ENCODE data around the gene SMIM35. TPM values are rescaled to one million over a fixed set of nuclear protein-coding genes. Genes with fewer than 3 reads are reported as not detected.

The SMIM35 gene
- total and polyA plus RNA-seq, 4 donors: 0.15 TPM; not detected in 3

- no peaks in the 10 kb centered on the region for H3K36me3 ChIP-seq (ENCODE audit: control insufficient read depth in 1 of 2, insufficient read depth in 2 of 2, low read length in 1 of 2)
- DNase-seq (no peak), ATAC-seq (ENCODE audit: low FRiP score) (no peak)
- H3K9me3 ChIP-seq (ENCODE audit: control insufficient read depth, low read length): no peaks in the 10 kb centered on the region
- no peak overlapping the region for H3K4me3 ChIP-seq (ENCODE audit: low read length in 2 of 2)
- no peak overlapping the region for H3K27ac ChIP-seq (ENCODE audit: low read depth in 1 of 2, low read length in 2 of 2)
- intact Hi-C loops (cut with DNase I): no loop called here
- 60 to 63% methylated on average over 11 of the region's 11 CpGs for WGBS, 2 donors
- no peaks in the 10 kb centered on the region for H3K27me3 ChIP-seq (ENCODE audit: control insufficient read depth in 1 of 2, insufficient read depth in 2 of 2, low read length in 1 of 2)
- no peaks in the 10 kb centered on the region for H3K4me1 ChIP-seq (ENCODE audit: control insufficient read depth in 1 of 2, insufficient read depth in 2 of 2, low read length in 2 of 2)
Measured at GRCh38 chr11:118112711-118113430, 26.1 kb upstream of the SMIM35 start.

DNA sequence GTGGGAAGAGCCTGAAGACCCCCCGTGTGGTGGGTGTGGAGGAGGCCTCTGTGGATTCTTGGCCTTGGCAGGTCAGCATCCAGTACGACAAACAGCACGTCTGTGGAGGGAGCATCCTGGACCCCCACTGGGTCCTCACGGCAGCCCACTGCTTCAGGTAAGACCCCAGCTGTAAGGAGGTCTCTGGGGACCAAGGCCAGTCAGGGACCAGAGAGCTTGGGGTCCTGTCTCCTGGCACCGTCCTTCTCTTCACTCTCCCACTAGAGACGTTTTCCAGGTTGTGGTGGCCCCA, 24.9 kb upstream of the SMIM35 start:
- H3K9me3 ChIP-seq (ENCODE audit: control insufficient read depth, low read length): no peaks in the 10 kb centered on the region
- intact Hi-C loops (cut with DNase I): no loop called here
- DNase-seq (no peak), ATAC-seq (ENCODE audit: low FRiP score) (no peak)
- WGBS, 2 donors: 70 to 84% methylated on average over 6 of the region's 6 CpGs
- H3K27ac ChIP-seq (ENCODE audit: low read depth in 1 of 2, low read length in 2 of 2): no peak overlapping the region
- no peaks in the 10 kb centered on the region for H3K36me3 ChIP-seq (ENCODE audit: control insufficient read depth in 1 of 2, insufficient read depth in 2 of 2, low read length in 1 of 2)
- no peak overlapping the region for H3K4me3 ChIP-seq (ENCODE audit: low read length in 2 of 2)
- no peaks in the 10 kb centered on the region for H3K4me1 ChIP-seq (ENCODE audit: control insufficient read depth in 1 of 2, insufficient read depth in 2 of 2, low read length in 2 of 2)
- no peaks in the 10 kb centered on the region for H3K27me3 ChIP-seq (ENCODE audit: control insufficient read depth in 1 of 2, insufficient read depth in 2 of 2, low read length in 1 of 2)

GRCh38 chr11:118111019-118111743, 24.4 kb upstream of the SMIM35 start:
- Histone ChIP-seq H3K4me3 (ENCODE audit: low read length in 2 of 2) (no peak overlapping the region), H3K9me3 (ENCODE audit: control insufficient read depth, low read length) (no peaks in the 10 kb centered on the region), H3K4me1 (ENCODE audit: control insufficient read depth in 1 of 2, insufficient read depth in 2 of 2, low read length in 2 of 2) (no peaks in the 10 kb centered on the region), H3K27ac (ENCODE audit: low read depth in 1 of 2, low read length in 2 of 2) (no peak overlapping the region), H3K27me3 (ENCODE audit: control insufficient read depth in 1 of 2, insufficient read depth in 2 of 2, low read length in 1 of 2) (no peaks in the 10 kb centered on the region), H3K36me3 (ENCODE audit: control insufficient read depth in 1 of 2, insufficient read depth in 2 of 2, low read length in 1 of 2) (no peaks in the 10 kb centered on the region)
- DNase-seq (no peak), ATAC-seq (ENCODE audit: low FRiP score) (no peak)
- WGBS, 2 donors: 65 to 68% methylated on average over 8 of the region's 8 CpGs
- intact Hi-C loops (cut with DNase I): no loop called here

DNA sequence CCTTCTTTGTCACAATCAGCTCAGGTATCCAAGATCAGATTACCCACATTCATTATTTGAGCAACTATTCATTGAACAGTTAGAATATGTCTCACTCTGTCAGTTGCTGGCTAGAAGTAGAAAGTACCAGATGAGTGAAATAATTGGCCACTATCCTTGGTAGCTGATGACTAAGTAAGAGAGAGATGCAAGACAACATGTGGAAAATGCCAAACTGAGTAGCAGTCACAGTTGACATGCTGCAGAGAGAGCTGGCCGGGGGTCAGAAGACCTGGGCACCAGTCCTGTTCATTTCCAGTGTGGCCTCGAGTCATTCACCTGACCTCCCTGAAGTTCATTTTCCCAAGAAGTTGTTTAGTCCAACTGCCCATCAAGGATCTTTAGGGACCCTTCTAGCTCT, 22.5 kb upstream of the SMIM35 start:
- ATAC-seq (ENCODE audit: low FRiP score) (no peak), DNase-seq (no peak)
- no peaks in the 10 kb centered on the region for H3K4me1 ChIP-seq (ENCODE audit: control insufficient read depth in 1 of 2, insufficient read depth in 2 of 2, low read length in 2 of 2)
- no peaks in the 10 kb centered on the region for H3K27me3 ChIP-seq (ENCODE audit: control insufficient read depth in 1 of 2, insufficient read depth in 2 of 2, low read length in 1 of 2)
- H3K4me3 ChIP-seq (ENCODE audit: low read length in 2 of 2): no peak overlapping the region
- 35 to 48% methylated on average over 2 of the region's 2 CpGs for WGBS, 2 donors
- intact Hi-C loops (cut with DNase I): no loop called here
- no peaks in the 10 kb centered on the region for H3K9me3 ChIP-seq (ENCODE audit: control insufficient read depth, low read length)
- no peak overlapping the region for H3K27ac ChIP-seq (ENCODE audit: low read depth in 1 of 2, low read length in 2 of 2)
- H3K36me3 ChIP-seq (ENCODE audit: control insufficient read depth in 1 of 2, insufficient read depth in 2 of 2, low read length in 1 of 2): no peaks in the 10 kb centered on the region

GRCh38 chr11:118108513-118108912, 21.8 kb upstream of the SMIM35 start:
- 63 to 69% methylated on average over 5 of the region's 5 CpGs for WGBS, 2 donors
- ATAC-seq (ENCODE audit: low FRiP score): no peak

DNA sequence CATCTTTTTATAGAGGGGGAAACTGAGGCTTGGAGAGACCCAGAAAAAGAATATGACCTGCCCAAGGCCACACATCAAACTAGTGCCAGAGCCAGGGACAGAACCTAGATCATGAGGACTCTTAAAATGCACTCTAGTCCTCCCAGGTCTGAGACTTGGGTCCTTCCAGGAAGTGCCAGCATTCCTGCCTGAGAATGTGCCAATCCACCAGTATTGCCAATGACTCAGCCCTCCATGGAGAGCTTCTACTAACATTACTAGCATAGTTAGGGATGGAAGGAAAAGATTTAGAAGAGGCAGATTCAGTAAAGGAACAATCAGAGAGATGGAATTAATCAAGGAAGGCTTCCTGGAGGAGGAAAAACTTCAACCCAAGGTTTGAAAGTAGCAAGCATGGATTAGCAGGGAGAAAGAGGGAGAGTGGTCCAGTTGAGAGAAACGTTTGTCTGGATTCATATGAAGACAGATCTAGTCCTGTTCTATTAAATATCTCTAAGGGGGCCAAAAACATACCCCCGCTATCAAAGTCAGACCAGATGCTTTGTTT, 20.1 kb upstream of the SMIM35 start:
- ATAC-seq (ENCODE audit: low FRiP score): no peak
- no peak overlapping the region for H3K4me3 ChIP-seq (ENCODE audit: low read length in 2 of 2)
- no peak overlapping the region for H3K27ac ChIP-seq (ENCODE audit: low read depth in 1 of 2, low read length in 2 of 2)
- intact Hi-C loops (cut with DNase I): no loop called here
- 83 to 85% methylated on average over 2 of the region's 2 CpGs for WGBS, 2 donors
- no peaks in the 10 kb centered on the region for H3K4me1 ChIP-seq (ENCODE audit: control insufficient read depth in 1 of 2, insufficient read depth in 2 of 2, low read length in 2 of 2)
- no peak for DNase-seq
- H3K36me3 ChIP-seq (ENCODE audit: control insufficient read depth in 1 of 2, insufficient read depth in 2 of 2, low read length in 1 of 2): no peaks in the 10 kb centered on the region
- no peaks in the 10 kb centered on the region for H3K27me3 ChIP-seq (ENCODE audit: control insufficient read depth in 1 of 2, insufficient read depth in 2 of 2, low read length in 1 of 2)
- H3K9me3 ChIP-seq (ENCODE audit: control insufficient read depth, low read length): no peaks in the 10 kb centered on the region

More at GRCh38 chr11:118108513-118108912, 21.8 kb upstream of the SMIM35 start:
- Histone ChIP-seq H3K4me3 (ENCODE audit: low read length in 2 of 2) (no peak overlapping the region), H3K9me3 (ENCODE audit: control insufficient read depth, low read length) (no peaks in the 10 kb centered on the region), H3K4me1 (ENCODE audit: control insufficient read depth in 1 of 2, insufficient read depth in 2 of 2, low read length in 2 of 2) (no peaks in the 10 kb centered on the region), H3K27me3 (ENCODE audit: control insufficient read depth in 1 of 2, insufficient read depth in 2 of 2, low read length in 1 of 2) (no peaks in the 10 kb centered on the region), H3K27ac (ENCODE audit: low read depth in 1 of 2, low read length in 2 of 2) (no peak overlapping the region), H3K36me3 (ENCODE audit: control insufficient read depth in 1 of 2, insufficient read depth in 2 of 2, low read length in 1 of 2) (no peaks in the 10 kb centered on the region)
- DNase-seq: no peak
- intact Hi-C loops (cut with DNase I): no loop called here

DNA sequence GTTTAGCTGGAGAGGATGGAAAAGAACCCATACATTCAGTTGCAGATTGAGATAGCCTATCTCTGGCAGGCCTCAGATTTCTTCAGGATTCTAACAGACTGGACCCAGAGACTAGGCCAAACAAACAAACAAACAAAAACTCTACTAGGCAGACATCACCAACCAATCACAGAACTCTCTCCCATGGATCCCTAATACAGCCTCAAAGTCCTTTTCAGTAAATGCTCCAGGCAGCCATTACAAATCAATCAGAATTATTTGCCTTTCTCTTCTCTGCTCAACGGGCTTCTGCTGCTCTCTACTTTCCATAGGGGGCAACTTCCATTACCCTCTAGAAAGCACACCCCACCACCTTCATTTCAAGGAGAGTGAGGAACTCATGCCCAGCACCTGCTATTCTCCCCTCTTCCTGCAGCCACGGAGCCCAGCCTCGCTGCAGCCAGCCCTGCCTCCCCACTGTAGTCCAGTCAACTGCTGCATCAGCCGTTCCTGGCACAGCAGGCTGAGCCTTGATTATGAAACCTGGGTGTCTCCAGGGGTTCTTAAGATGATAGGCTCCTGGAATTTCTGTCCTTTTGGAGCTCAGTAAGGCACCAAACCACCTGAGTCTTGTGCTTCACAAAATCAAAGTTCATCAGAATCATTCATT, 19.0 kb upstream of the SMIM35 start:
- Histone ChIP-seq H3K27me3 (ENCODE audit: control insufficient read depth in 1 of 2, insufficient read depth in 2 of 2, low read length in 1 of 2) (no peaks in the 10 kb centered on the region), H3K27ac (ENCODE audit: low read depth in 1 of 2, low read length in 2 of 2) (no peak overlapping the region), H3K36me3 (ENCODE audit: control insufficient read depth in 1 of 2, insufficient read depth in 2 of 2, low read length in 1 of 2) (no peaks in the 10 kb centered on the region), H3K9me3 (ENCODE audit: control insufficient read depth, low read length) (no peaks in the 10 kb centered on the region), H3K4me3 (ENCODE audit: low read length in 2 of 2) (no peak overlapping the region), H3K4me1 (ENCODE audit: control insufficient read depth in 1 of 2, insufficient read depth in 2 of 2, low read length in 2 of 2) (no peaks in the 10 kb centered on the region)
- no peak for ATAC-seq (ENCODE audit: low FRiP score)
- 55 to 58% methylated on average over 4 of the region's 4 CpGs for WGBS, 2 donors
- intact Hi-C loops (cut with DNase I): no loop called here
- peak in 1 of 2 donors; percentile 46 for DNase-seq

DNA sequence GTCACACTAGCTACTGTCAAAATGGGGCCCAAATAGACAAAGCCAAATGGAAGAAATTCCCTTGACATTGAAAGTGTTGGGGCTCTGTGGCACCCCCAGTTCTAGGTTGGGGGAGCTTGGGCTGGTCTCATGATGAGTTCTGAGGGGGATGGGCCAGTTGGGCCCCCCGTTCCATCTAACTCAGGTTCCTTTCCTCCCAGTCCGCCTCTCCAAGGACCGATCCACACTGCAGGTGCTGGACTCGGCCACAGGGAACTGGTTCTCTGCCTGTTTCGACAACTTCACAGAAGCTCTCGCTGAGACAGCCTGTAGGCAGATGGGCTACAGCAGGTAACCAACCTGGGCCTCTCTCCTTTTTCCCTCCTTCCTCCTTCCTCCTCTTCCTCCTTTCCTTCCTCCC, 17.7 kb upstream of the SMIM35 start:
- Histone ChIP-seq H3K36me3 (ENCODE audit: control insufficient read depth in 1 of 2, insufficient read depth in 2 of 2, low read length in 1 of 2) (no peaks in the 10 kb centered on the region), H3K27me3 (ENCODE audit: control insufficient read depth in 1 of 2, insufficient read depth in 2 of 2, low read length in 1 of 2) (no peaks in the 10 kb centered on the region), H3K9me3 (ENCODE audit: control insufficient read depth, low read length) (no peaks in the 10 kb centered on the region), H3K4me1 (ENCODE audit: control insufficient read depth in 1 of 2, insufficient read depth in 2 of 2, low read length in 2 of 2) (no peaks in the 10 kb centered on the region), H3K4me3 (ENCODE audit: low read length in 2 of 2) (no peak overlapping the region), H3K27ac (ENCODE audit: low read depth in 1 of 2, low read length in 2 of 2) (no peak overlapping the region)
- WGBS, 2 donors: 88 to 91% methylated on average over 6 of the region's 6 CpGs
- ATAC-seq (ENCODE audit: low FRiP score): no peak
- peak in 1 of 2 donors; percentile 23 for DNase-seq
- intact Hi-C loops (cut with DNase I): no loop called here

Data from aorta (tissue), 5 donors.